GM19455 (cell line): ENCODE measurements around the gene DRD2.

Source experiments
- ATAC-seq: cut with Tn5 transposase; IDR thresholded peaks from one replicate; pipeline ENCODE4 v1.9.1; 2021; ENCODE audit not compliant: unreplicated experiment

The DRD2 gene

GRCh38 chr11:113376156-113376555 is 99.0 kb downstream of the DRD2 start:
- no peak for ATAC-seq

GRCh38 chr11:113375402-113375801 is 99.8 kb downstream of the DRD2 start:
- ATAC-seq, result no peak

DNA sequence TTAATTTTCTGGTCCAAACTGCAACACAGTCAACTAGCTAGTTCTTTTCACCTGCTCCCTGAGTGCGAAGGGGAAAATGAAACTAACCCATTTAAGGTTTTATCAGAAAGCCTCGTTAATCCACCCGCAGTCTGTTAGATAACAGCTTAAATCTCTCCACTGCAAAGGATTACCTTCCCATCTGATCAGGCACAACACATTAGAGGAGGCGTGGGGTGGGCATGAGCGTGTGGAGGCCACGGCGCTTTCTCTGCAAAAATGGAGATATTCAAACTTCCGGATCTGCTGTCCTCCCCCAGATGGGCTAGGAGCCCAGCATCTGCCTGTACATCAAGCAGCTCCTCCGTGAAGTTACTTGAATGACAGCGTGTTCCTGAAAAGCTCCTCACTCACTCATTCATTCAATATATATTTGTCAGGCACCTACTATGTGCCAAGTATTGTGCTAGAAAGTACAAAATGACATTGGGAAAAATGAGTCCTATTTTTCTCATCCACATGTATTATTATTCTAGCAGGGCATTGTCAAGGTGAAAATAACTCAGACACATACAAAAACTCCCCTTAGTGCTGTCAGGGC is 101.1 kb downstream of the DRD2 start:
- ATAC-seq, result no peak

DNA sequence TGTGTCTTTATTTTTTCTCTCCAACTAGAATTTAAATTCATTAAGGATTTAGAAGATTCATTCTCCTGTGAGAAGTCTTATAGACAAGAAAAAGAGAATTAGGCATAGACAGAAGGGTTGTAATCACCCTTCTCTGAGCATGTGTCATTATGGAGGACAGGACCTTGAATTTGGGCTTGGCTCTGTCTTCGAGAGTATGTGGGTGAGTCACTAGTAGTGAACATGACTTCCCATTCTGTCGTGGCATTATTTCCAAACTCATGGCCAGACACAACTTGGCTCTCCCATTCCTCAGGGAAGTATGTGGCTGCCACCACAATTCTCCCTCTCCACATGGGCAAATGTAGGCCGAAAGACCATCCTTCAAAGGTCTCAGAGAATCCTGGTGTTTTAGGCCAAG is 101.9 kb downstream of the DRD2 start:
- no peak for ATAC-seq

- ATAC-seq, result no peak
Measured at GRCh38 chr11:113372309-113372708, 102.9 kb downstream of the DRD2 start.

- no peak for ATAC-seq
Measured at GRCh38 chr11:113370634-113371033, 104.6 kb downstream of the DRD2 start.

DNA sequence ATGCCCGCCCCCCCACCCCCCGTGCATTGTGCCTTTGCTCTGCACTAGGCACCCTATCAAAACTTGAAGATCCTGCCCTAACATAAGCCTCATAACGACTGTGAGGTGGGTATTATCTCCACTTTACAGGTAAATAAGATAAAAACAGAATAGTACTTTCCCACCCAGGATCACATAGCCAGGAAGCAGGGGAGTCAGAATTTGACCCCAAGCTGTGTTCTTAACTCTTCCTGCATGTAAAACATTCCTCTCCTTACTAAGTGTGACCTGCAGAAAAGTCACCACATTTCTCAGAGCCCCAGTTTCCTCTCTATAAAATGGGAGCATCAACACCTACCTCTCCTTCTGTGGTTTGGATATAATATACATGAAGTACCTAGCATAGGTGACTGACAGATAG is 105.8 kb downstream of the DRD2 start:
- no peak for ATAC-seq

DNA sequence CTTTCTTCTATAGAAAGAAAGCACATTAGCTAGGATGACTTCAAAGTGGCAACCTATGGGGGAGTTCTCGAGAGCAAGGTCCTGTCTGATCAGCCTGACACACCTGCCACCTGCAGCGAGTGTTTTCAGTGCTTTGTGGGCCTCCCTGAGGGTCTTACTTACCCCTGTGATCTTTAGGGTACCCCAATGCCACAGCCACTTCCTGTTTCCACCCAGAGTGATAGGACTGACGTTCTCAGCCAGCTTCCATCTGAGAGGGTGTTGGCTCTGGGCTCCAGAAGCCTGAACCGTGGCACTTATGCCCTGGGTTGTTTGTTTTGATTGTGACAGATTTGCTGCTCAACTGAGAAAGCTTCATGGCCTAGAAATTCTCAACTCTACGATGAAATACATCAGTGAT is 109.3 kb downstream of the DRD2 start:
- no peak for ATAC-seq

GRCh38 chr11:113363996-113364641 is 111.1 kb downstream of the DRD2 start:
- no peak for ATAC-seq

- ATAC-seq, result no peak
Measured at GRCh38 chr11:113363406-113363805, 111.8 kb downstream of the DRD2 start.
